Stimulated activated CD4-positive, alpha-beta T cell treated with anti-CD3 and anti-CD28 coated beads, Interleukin-1b, Interleukin-23, amount 100 ng/mL, for 48 hours (primary cell): Measurements from ENCODE around the gene TRA2A.

Experiments
- DNase-seq: peaks from one replicate; pipeline ENCODE4 v3.0.0-alpha.2; 2020

TRA2A gene

GRCh38 chr7:23469150-23469960, 62.4 kb downstream of the TRA2A start:
- DNase-seq = no peak

GRCh38 chr7:23468526-23469149, 63.1 kb downstream of the TRA2A start:
- DNase-seq = no peak

GRCh38 chr7:23467806-23468525, 63.8 kb downstream of the TRA2A start:
- DNase-seq = no peak

- DNase-seq = no peak
Measured at GRCh38 chr7:23467291-23467805, 64.4 kb downstream of the TRA2A start.

- DNase-seq = no peak
Measured at GRCh38 chr7:23462846-23463245, 68.9 kb downstream of the TRA2A start.

- no peak for DNase-seq
Measured at GRCh38 chr7:23458044-23458443, 73.7 kb downstream of the TRA2A start.

GRCh38 chr7:23456093-23456492, 75.7 kb downstream of the TRA2A start:
- no peak for DNase-seq

- no peak for DNase-seq
Measured at GRCh38 chr7:23454881-23455526, 76.8 kb downstream of the TRA2A start.
